A549 (cell line): Measurements from ENCODE around the gene NCR2. TPM values are rescaled to one million over a fixed set of nuclear protein-coding genes. Genes with fewer than 3 reads are reported as not detected.

Experiments used
- ATAC-seq, 2 experiments: fragments of 200-7000 bp in 1 of 2; fragments of >200 bp in 1 of 2; cut with Nextera tagmentation in 1 of 2; cut with Tn5 transposase in 1 of 2; 3 replicates each; pipeline versions ENCODE4 v1.8.0 to v1.9.1; 2018 to 2020; ENCODE audit warnings: mild to moderate bottlenecking in 1 of 2, moderate library complexity in 1 of 2
- CTCF ChIA-PET: fragments of 300-600 bp; sonication (Branson Sonifier 250); formaldehyde crosslinking; extraction: SDS; loops from one replicate; lab custom pipeline; 2021; ENCODE audit warnings: antibody characterized with exemption, inconsistent platforms; lab: Yijun Ruan, JAX
- POLR2A ChIA-PET: fragments of 350-600 bp; formaldehyde crosslinking; extraction: SDS; loops from one replicate; lab custom pipeline; 2021; ENCODE audit warnings: antibody characterized with exemption, inconsistent platforms; lab: Yijun Ruan, JAX
- DNase-seq, 2 experiments: peaks; one replicate each; pipeline versions ENCODE4 v3.0.0 to v3.0.0-alpha.2; 2011 to 2016; ENCODE audit warnings: low read depth in 1 of 2, low spot score in 1 of 2
- FAIRE-seq: peaks from 2 replicates; lab custom pipeline; 2011; peaks lifted over from hg19 to GRCh38; lab: Jason Lieb, UNC
- H3K27ac ChIP-seq, 2 experiments: fragments of >200 bp; sonication (Bioruptor Twin); formaldehyde crosslinking; 3 replicates each; pipeline ENCODE4 v1.5.1; 2016 to 2017
- H3K4me1 ChIP-seq: fragments of >200 bp; sonication (Bioruptor Twin); formaldehyde crosslinking; 3 replicates; pipeline ENCODE4 v1.6.1; 2016
- H3K4me2 ChIP-seq: fragments of >200 bp; sonication (Bioruptor Twin); formaldehyde crosslinking; 3 replicates; pipeline ENCODE4 v1.6.1; 2016
- H3K4me3 ChIP-seq: fragments of >200 bp; sonication (Bioruptor Twin); formaldehyde crosslinking; 3 replicates; pipeline ENCODE4 v1.5.1; 2016
- H3K9me3 ChIP-seq: fragments of >200 bp; sonication (Bioruptor Twin); formaldehyde crosslinking; 3 replicates; pipeline ENCODE4 v1.6.1; 2016
- BCL3 ChIP-seq: fragments of >200 bp; sonication (Bioruptor Twin); formaldehyde crosslinking; IDR thresholded peaks from 3 replicates; pipeline ENCODE4 v1.6.1; 2016
- BHLHE40 ChIP-seq: IDR thresholded peaks from 2 replicates; pipeline ENCODE4 v1.6.1; 2012; ENCODE audit warnings: low read depth, low read length, inconsistent platforms
- CEBPB ChIP-seq, 2 experiments: fragments of >200 bp in 1 of 2; sonication (Bioruptor Twin) in 1 of 2; formaldehyde crosslinking in 1 of 2; IDR thresholded peaks; 2 replicates each; pipeline ENCODE4 v1.6.1; 2012 to 2016
- CHD2 ChIP-seq: fragments of 150-350 bp; IDR thresholded peaks from 2 replicates; pipeline ENCODE4 v1.6.1; 2014; ENCODE audit warnings: low read length; ENCODE audit not compliant: partially characterized antibody
- CTCF ChIP-seq: fragments of >200 bp; sonication (Bioruptor Twin); formaldehyde crosslinking; IDR thresholded peaks from 3 replicates; pipeline ENCODE4 v1.5.1; 2016
- E2F6 ChIP-seq: IDR thresholded peaks from 2 replicates; pipeline ENCODE4 v1.6.1; 2012; ENCODE audit warnings: low read depth, borderline replicate concordance
- EHF ChIP-seq: fragments of 250-450 bp; sonication (Bioruptor Pico); IDR thresholded peaks from 2 replicates; pipeline ENCODE4 v1.5.0; 2020; ENCODE audit warnings: mild to moderate bottlenecking
- EHMT2 ChIP-seq: fragments of 200-600 bp; sonication (generic); IDR thresholded peaks from 2 replicates; pipeline ENCODE4 v1.6.1; 2016; ENCODE audit warnings: antibody characterized with exemption, low read depth, mild to moderate bottlenecking, moderate library complexity
- EP300 ChIP-seq, 2 experiments: fragments of >200 bp; sonication (Bioruptor Twin); formaldehyde crosslinking; IDR thresholded peaks; 2 replicates in 1 of 2; 3 replicates in 1 of 2; pipeline ENCODE4 v1.6.1; 2016 to 2017
- FOSB ChIP-seq: fragments of 250-450 bp; sonication (Bioruptor Pico); IDR thresholded peaks from 2 replicates; pipeline ENCODE4 v1.5.0; 2020; ENCODE audit warnings: mild to moderate bottlenecking, moderate library complexity
- FOXS1 ChIP-seq: fragments of 250-450 bp; sonication (Bioruptor Pico); IDR thresholded peaks from 2 replicates; pipeline ENCODE4 v1.5.0; 2020; ENCODE audit warnings: mild to moderate bottlenecking, moderate library complexity
- GATA3 ChIP-seq: IDR thresholded peaks from 2 replicates; pipeline ENCODE4 v1.6.1; 2012; ENCODE audit warnings: borderline replicate concordance
- HEYL ChIP-seq: fragments of 250-450 bp; sonication (Bioruptor Pico); IDR thresholded peaks from 2 replicates; pipeline ENCODE4 v1.8.0; 2021; ENCODE audit warnings: mild to moderate bottlenecking, moderate library complexity
- HOXA7 ChIP-seq: fragments of 250-450 bp; sonication (Bioruptor Pico); IDR thresholded peaks from 2 replicates; pipeline ENCODE4 v1.5.0; 2020; ENCODE audit warnings: mild to moderate bottlenecking, moderate library complexity
- NFE2L2 ChIP-seq: fragments of 150-350 bp; conservative IDR thresholded peaks from 2 replicates; pipeline ENCODE4 v1.6.1; 2014; ENCODE audit warnings: low read length
- NR3C1 ChIP-seq: fragments of >200 bp; sonication (Bioruptor Twin); formaldehyde crosslinking; IDR thresholded peaks from 3 replicates; pipeline ENCODE4 v1.6.1; 2017
- POLR2AphosphoS2 ChIP-seq: conservative IDR thresholded peaks from 2 replicates; pipeline ENCODE4 v1.6.1; 2012; ENCODE audit warnings: low read length, improper control_type of control experiment, inconsistent platforms
- RARB ChIP-seq: fragments of 250-450 bp; sonication (Bioruptor Pico); IDR thresholded peaks from 2 replicates; pipeline ENCODE4 v1.8.0; 2021; ENCODE audit warnings: mild to moderate bottlenecking, moderate library complexity
- RCOR1 ChIP-seq: fragments of 150-350 bp; IDR thresholded peaks from 2 replicates; pipeline ENCODE4 v1.6.1; 2014; ENCODE audit warnings: antibody characterized with exemption, low read length, low read depth
- RFX5 ChIP-seq: fragments of 450-650 bp; IDR thresholded peaks from 2 replicates; pipeline ENCODE4 v1.7.1; 2014; ENCODE audit warnings: antibody characterized with exemption, mild to moderate bottlenecking, moderate library complexity
- RNF2 ChIP-seq: fragments of 200-600 bp; sonication (generic); IDR thresholded peaks from 2 replicates; pipeline ENCODE4 v1.6.1; 2016; ENCODE audit warnings: low read depth, mild to moderate bottlenecking, antibody characterized with exemption, moderate library complexity, borderline replicate concordance
- SREBF2 ChIP-seq: fragments of 450-650 bp; IDR thresholded peaks from 2 replicates; pipeline ENCODE4 v1.6.1; 2014; ENCODE audit warnings: mild to moderate bottlenecking, moderate library complexity
- USF2 ChIP-seq: fragments of 450-650 bp; IDR thresholded peaks from 2 replicates; pipeline ENCODE4 v1.6.1; 2014; ENCODE audit warnings: antibody characterized with exemption
- ZC3H11A ChIP-seq: fragments of 450-650 bp; IDR thresholded peaks from 2 replicates; pipeline ENCODE4 v1.6.1; 2014; ENCODE audit warnings: antibody characterized with exemption, mild to moderate bottlenecking
- ZNF302 ChIP-seq: fragments of 250-450 bp; sonication (Bioruptor Pico); IDR thresholded peaks from 2 replicates; pipeline ENCODE4 v1.9.0; 2021; ENCODE audit warnings: inconsistent platforms, mild to moderate bottlenecking, moderate library complexity
- WGBS: methylation state at CpG from one replicate; pipeline ENCODE4 v1.1.6; 2017; ENCODE audit errors: missing lambda C conversion rate; 5-methylcytosine and 5-hydroxymethylcytosine counted together
- polyA plus RNA-seq, 4 experiments: library from polyadenylated mRNA; depleted of rRNA in 3 of 4; stranded (reverse); fragments of >200 nt; fragmentation: RNase III in 1 of 4; extraction: RNeasy Plus Mini Kit Qiagen cat#74134 plus additional on column Dnase treatment in 1 of 4; gene quantifications; 2 replicates in 3 of 4; 3 replicates in 1 of 4; pipeline ENCODE4 v1.2.3, GENCODE V29; 2011 to 2017

NCR2 gene
- polyA plus RNA-seq, 2 of the 4 experiments (the other 2 are of a cell fraction) = not detected

- CTCF ChIA-PET = interaction anchor here (6.1 kb wide), 1 partner anchor 21 kb away, joined by 27 read pairs; no protein-coding TSS in a partner anchor
- POLR2A ChIA-PET = no interaction called here
- ATAC-seq (no peak), DNase-seq (no peak), FAIRE-seq (no peak)
- Histone ChIP-seq H3K27ac (no peak overlapping the region), H3K9me3 (0 out of 3 replicates have a peak, but pooled peaks cover 7% of the 10 kb centered on the region), H3K4me2 (no peak overlapping the region), H3K4me1 (no peaks in the 10 kb centered on the region), H3K4me3 (no peak overlapping the region)
- TF ChIP-seq ZNF302 (CRISPR knock-in tag) (no peak), RARB (CRISPR knock-in tag) (no peak), HOXA7 (CRISPR knock-in tag) (no peak), RNF2 (no peak), NR3C1 (no peak), EHF (no peak), HEYL (CRISPR knock-in tag) (no peak), BHLHE40 (no peak), CEBPB (IDR thresholded peaks at IDR 0.05) (no peak), NFE2L2 (no peak), EP300 (IDR thresholded peaks at IDR 0.05) (no peak), FOSB (no peak), RCOR1 (no peak), CHD2 (no peak), RFX5 (no peak)
- WGBS = 56% methylated on average over 8 of the region's 9 CpGs
Observed at GRCh38 chr6:41347378-41348050, 12.1 kb downstream of the NCR2 start.

- no peak overlapping the region for H3K27ac ChIP-seq
- FAIRE-seq (no peak), DNase-seq (no peak), ATAC-seq (no peak)
- no peak for TF ChIP-seq RARB (CRISPR knock-in tag)
- TF ChIP-seq E2F6 = no peak
- no peak for TF ChIP-seq CHD2
- no peak for TF ChIP-seq HOXA7 (CRISPR knock-in tag)
- no peak for TF ChIP-seq CTCF
- no peak for TF ChIP-seq POLR2AphosphoS2
- TF ChIP-seq BCL3 = no peak
- TF ChIP-seq BHLHE40 = no peak
- no peak for TF ChIP-seq NR3C1
- no peak for TF ChIP-seq EHMT2
- TF ChIP-seq USF2 = no peak
- no peak for TF ChIP-seq GATA3
- no peak for TF ChIP-seq ZC3H11A
- TF ChIP-seq SREBF2 = no peak
- TF ChIP-seq FOXS1 (CRISPR knock-in tag) = no peak
- TF ChIP-seq CEBPB (IDR thresholded peaks at IDR 0.05) = no peak
- TF ChIP-seq NFE2L2 = no peak
- H3K4me1 ChIP-seq = no peaks in the 10 kb centered on the region
- WGBS = 55% methylated on average over 2 of the region's 2 CpGs
- H3K4me3 ChIP-seq = no peak overlapping the region
- ChIA-PET POLR2A (no interaction called here), CTCF (interaction anchor here (1.1 to 6.1 kb wide), 3 partner anchors 17 to 335 kb away, joined by 4 to 27 read pairs (median 17); no protein-coding TSS in a partner anchor)
- no peak overlapping the region for H3K4me2 ChIP-seq
- H3K9me3 ChIP-seq = 0 out of 3 replicates have a peak, but pooled peaks cover 7% of the 10 kb centered on the region
Observed at GRCh38 chr6:41348934-41349333, 13.5 kb downstream of the NCR2 start.
